CD4-positive, alpha-beta T cell treated with Interleukin-21 for 1 hour (primary cell): ENCODE data around the gene ADGRG3.
"Not testable (repeated sequence)": the region's sequence is repeated elsewhere in the genome, so short reads cannot be mapped to it uniquely, and the experiment has no call there.

Source experiments
- DNase-seq: peaks from one replicate; pipeline ENCODE4 v3.0.0-alpha.2; 2020

The ADGRG3 gene

DNA sequence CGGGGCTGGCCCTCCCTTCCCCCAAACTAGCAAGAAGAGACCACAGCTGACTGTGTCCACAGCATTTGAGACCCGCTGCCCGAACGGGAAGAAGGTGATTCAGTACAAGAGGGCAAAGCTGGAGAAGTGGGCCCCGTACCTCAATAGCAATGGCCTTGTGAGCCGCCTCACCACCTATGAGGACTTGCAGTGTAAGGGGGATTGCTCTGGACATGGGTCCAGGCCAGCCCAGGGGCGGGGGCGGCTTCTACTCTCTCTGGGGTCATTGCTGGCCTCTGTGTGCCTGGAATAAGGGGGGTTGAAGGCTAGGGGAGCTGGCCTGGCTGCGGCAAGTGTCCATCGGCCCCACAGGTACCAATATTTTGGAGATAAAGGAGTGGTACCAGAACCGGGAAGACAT lies 54.5 kb downstream of the ADGRG3 start:
- DNase-seq = no peak

DNA sequence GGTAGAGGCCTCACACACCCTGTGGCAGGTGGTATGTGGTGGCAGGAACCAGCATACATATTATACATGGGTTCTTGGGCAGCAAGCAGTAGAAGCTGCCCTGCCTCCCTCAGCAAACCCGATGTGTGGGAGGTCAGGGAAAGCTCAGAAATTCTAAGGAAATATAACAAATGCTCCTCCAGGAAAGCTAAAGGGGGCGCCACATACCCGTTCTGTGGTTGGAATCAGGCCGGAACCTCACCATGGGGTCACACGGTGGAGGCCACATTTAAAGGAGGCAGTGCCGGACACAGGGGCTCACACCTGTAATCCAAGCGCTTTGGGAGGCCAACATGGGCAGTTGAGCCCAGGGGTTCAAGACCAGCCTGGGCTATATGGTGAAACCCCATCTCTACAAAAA lies 55.1 kb downstream of the ADGRG3 start:
- no peak for DNase-seq

DNA sequence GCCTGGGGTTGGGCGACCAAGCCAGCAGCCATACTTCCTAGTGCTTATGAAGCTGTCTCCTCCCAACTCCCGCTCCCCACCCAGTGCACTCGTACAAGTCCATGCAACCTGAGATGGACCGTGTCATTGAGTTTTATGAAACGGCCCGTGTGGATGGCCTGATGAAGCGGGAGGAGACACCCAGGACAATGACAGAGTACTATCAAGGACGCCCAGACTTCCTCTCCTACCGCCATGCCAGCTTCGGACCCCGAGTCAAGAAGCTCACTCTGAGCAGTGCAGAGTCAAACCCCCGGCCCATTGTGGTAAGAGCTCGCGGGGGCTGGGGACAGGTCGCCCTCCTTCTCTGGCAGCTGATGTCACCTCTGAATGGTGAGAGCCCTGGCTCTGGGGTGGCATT lies 56.4 kb downstream of the ADGRG3 start:
- DNase-seq = no peak

DNA sequence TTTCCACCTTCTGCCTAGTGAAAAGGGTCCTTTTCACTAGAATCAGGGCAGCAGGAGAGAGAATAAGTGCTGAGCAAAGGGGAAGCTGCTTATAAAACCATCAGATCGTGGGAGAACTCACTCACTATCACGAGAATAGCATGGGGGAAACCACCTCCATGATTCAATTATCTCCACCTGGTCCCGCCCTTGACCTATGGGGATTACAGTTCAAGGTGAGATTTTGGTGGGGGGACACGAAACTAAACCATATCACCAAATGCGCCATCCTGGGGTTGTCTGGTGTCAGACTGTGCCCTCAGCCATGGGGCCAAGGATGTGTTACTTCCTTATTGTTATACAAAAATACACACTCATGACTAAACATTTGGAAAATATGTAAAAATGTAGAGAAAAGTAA lies 57.0 kb downstream of the ADGRG3 start:
- no peak for DNase-seq

DNA sequence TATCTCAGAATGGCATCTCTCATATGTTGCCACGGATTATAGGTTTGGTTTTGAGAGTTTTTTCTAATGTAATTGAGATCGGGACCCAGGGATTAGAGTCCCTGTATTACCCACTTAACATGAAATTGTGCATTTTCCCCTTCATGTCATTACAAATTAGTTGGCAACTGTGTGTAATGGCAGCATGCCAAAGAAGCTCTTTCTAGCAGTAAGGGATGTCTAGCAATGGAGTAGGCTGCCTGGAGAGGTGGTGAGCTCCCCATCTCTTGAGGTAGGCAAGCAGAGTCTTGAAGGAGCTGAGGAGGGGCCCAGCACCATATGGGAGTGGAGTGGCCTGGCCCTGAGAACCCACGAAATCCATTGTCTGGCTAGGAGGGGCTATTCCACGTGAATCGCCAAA lies 57.4 kb downstream of the ADGRG3 start:
- no peak for DNase-seq

DNA sequence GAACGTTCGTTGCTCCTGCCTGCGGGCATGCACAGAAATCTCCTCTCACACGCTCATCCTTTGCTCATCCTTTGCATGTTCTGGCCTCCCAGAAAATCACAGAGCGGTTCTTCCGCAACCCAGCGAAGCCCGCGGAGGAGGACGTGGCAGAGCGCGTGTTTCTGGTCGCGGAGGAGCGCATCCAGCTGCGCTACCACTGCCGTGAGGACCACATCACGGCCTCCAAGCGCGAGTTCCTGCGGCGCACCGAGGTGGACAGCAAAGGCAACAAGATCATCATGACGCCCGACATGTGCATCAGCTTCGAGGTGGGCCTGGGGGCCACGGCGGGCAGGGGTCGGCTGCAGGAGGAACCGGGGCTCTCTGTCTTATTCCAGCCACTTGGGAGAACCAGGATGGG lies 57.9 kb downstream of the ADGRG3 start:
- no peak for DNase-seq

DNA sequence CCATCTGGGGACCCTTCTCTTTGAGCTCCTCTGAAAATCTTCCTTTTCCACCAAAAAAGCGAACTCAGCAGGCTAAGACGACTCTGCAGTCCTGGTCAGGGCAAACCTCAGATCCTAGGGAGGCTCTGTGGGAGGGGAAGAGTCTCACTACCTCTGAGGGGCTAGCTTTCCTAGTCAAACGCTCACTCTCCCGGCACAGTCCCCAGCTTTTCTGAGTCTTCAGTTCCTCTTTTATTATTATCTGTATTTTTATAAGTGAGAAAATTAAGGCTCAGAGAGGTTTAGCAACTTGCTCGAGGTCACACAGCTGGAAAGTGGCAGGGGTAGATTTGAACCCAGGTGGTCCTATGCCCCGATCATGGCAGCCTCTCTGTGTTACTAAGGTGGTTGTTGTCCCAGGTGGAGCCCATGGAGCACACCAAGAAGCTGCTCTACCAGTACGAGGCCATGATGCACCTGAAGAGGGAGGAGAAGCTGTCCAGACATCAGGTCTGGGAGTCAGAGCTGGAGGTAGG lies 58.4 kb downstream of the ADGRG3 start:
- no peak for DNase-seq

DNA sequence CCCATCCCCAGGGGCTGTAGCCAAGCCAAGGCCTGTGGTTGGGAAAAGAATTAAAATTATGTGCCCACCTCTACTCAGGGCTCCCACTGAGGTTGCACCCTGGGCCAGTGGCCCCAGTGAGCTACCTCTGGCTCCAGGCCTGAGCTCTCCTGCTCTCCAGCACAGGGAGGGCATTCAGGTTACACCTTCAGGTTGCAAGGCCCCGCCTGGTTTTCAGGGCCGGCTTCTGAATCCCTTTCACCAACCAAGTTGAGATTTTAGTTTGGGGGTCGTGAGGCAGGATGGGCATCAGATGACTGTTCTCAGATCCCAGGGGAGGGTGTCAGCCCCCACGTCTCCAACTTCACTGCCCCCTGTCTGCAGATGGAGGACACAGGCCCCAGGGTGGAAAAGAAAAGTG lies 59.5 kb downstream of the ADGRG3 start:
- DNase-seq = no peak

DNA sequence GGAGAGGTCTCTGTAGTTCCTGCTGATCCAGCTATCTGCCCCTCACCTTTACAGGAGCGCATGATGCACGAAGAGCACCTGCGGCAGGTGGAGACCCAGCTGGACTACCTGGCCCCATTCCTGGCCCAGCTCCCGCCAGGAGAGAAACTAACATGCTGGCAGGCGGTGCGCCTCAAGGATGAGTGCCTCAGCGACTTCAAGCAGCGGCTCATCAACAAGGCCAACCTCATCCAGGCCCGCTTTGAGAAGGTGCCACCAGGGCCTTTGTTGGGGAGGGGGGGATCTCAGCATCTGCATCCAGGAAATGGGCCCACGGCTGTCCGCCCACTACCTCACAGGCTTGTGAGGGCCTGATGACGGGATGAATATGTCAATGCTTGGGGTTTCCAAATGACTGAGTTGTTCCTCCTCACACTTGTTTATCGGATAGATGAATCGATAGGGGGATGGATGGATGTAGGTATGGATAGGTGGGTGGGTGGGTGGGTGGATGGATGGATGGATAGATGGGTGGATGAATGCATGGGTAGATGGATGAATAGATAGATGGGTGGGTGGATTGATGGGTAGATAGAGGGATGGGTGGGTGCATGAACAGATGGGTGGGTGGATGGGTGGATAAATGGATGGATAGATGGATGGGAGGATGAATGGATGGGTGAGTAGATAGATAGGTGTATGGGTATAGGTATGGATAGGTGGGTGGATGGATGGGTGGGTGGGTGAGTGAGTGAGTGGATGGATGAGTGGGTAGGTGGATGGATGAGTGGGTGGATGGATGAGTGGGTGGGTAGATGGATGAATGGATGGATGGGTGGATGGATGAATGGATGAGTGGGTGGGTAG lies 60.5 kb downstream of the ADGRG3 start:
- no peak for DNase-seq

DNA sequence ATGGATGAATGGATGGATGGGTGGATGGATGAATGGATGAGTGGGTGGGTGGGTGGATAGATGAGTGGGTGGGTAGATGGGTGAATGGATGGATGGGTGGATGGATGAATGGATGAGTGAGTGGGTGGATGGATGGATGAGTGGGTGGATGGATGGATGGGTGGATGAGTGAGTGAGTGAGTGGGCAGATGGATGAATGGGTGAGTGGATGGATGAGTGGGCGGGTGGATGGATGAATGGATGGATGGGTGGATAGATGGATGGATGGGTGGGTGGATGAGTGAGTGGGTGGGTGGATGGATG lies 61.0 kb downstream of the ADGRG3 start:
- no peak for DNase-seq

DNA sequence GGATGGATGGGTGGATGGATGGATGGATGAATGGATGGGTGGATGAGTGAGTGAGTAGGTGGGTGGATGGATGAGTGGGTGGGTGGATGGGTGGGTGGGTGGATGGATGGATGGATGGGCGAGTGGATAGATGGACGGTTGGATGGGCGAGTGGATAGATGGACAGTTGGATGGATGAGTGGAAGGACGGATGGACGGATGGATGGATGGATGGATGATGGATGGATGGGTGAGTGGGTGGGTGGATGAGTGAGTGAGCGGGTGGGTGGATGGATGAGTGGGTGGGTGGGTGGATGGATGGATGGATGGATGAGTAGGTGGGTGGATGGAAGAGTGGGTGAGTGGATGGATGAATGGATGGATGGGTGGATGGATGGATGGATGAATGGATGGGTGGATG lies 61.7 kb downstream of the ADGRG3 start:
- DNase-seq = not testable (repeated sequence)

DNA sequence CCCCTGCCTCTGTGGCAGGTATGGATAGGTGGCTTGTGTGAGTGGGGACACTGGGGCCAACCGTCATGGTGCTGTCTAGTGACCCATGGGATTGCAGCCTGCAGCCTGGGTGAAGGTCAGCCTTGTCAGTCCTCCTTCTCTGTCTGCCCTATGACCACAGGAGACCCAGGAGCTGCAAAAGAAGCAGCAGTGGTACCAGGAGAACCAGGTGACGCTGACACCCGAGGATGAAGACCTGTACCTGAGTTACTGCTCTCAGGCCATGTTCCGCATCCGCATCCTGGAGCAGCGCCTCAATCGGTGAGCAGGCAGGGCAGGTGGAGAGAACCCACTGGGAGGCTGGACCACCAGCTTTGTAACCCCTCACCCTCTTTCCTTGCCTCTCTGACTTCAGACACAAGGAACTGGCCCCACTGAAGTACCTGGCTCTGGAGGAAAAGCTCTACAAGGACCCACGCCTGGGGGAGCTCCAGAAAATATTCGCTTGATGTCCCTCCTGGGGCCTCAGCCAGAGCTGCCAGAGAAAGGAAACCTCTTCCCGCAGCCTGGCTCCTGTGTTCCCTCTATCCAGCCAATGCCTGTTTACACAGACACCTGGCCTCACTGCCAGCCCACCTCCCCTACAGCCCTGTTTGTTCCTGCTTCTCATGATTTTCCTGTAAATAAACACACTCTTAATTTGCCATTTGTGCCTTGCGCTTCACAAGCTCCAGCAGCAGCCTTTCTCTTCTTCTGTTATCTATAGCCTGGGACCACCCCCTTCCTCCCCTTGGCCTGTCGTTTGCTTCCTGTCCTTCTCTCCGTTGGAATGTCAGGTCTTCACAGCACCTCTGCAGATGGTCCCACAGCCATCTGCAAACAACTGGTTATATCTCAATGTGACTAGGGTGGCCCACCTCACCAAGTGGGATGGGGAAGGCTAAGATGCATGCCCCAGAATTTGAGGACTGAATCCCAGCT lies 62.9 kb downstream of the ADGRG3 start:
- DNase-seq = no peak

DNA sequence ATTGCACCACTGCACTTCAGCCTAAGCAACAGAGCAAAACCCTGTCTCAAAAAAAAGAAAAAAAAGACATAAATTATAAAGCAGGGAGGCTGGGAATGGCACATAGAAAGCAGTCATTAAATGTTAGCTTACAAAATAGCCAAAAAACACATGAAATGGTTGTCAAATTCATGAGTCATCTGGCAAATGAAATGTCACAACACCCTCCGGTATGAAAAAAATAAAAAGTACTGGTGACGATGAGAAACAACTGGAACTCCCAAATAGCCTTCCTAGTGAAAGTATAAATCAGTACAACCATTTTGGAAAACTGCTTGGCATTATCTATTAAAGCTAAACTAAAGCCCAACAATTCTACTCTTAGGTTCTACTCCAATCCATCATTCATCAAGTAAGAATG lies 63.9 kb downstream of the ADGRG3 start:
- DNase-seq = no peak

DNA sequence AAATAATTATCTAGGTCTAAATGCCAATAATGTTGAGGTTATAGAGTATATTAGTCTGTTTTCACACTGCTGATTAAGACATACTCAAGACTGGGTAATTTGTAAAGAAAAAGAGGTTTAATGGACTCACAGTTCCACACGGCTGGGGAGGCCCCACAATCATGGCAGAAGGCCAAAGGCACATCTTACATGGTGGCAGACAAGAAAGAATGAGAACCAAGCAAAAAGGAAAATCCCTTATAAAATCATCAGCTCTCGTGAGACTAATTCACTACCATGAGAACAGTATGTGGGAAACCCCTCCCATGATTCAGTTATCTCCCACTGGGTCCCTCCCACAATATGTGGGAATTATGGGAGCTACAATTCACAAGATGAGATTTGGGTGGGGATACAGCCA lies 64.6 kb downstream of the ADGRG3 start:
- DNase-seq = no peak

DNA sequence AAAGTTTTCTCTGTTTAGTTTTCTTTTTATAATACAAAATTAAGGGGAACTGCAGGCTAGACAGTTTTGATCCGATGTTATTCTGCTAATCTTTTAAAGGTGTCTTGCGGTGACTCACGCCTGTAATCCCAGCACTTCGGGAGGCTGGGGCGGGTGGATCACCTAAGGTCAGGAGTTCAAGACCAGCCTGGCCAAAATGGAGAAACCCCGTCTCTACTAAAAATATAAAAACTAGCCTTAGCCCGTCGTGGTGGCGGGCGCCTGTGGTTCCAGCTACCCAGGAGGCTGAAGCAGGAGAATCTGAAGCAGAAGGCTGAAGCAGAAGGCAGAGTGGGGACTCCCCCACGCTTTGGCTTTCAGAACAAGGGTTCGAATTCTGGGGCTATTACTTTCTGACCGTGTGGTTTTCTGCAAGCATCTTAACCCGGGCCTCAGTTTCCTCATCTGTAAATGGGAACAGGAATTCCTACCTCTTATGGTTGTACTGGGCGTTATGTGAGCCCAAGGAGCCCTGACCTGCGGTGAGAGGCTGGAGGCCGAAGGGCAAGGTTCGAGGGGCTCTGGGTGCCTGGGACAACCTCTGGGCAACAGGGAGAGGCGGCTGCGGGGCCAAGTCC lies 66.3 kb downstream of the ADGRG3 start:
- no peak for DNase-seq

DNA sequence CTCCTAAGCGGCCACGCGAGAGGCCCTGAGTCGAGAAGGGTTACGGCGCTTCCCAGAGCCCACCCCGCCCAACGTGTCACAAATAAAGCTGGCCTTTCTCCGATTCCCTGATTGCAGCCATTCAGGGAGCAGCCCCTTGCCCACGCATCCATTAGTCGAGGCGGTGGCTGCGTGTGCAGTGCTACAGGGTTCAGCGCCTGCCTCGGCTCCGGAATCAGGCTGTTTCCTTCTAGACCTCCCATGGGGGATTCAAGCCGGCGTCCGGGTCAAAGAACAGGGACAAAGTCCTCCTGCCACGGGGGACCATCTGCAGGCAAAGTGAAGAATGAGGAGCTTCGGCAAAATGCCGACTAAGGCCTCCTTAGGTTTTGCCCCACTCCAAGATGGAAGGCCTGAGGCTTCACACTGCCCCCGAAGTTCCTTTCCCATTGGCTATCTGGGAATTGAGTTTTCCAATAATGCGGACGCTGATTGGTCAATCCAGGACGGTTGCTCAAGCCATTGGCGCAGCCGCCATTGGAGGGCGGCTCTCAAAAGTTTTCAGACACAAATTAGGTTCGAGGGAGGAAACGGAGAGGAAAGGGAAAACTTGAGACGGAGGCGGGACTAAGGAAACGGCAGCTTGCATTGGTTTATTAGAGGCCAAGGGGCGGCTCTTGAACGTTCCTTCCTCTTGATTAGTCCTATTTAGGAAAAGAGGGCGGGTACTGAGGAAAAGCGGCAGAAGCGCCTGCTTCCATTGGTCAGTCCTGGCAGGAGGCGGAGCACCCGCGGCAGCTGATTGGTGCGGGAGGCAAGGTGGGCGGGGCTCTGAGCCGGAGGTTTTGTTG lies 67.0 kb downstream of the ADGRG3 start:
- DNase-seq = peak; percentile 100

DNA sequence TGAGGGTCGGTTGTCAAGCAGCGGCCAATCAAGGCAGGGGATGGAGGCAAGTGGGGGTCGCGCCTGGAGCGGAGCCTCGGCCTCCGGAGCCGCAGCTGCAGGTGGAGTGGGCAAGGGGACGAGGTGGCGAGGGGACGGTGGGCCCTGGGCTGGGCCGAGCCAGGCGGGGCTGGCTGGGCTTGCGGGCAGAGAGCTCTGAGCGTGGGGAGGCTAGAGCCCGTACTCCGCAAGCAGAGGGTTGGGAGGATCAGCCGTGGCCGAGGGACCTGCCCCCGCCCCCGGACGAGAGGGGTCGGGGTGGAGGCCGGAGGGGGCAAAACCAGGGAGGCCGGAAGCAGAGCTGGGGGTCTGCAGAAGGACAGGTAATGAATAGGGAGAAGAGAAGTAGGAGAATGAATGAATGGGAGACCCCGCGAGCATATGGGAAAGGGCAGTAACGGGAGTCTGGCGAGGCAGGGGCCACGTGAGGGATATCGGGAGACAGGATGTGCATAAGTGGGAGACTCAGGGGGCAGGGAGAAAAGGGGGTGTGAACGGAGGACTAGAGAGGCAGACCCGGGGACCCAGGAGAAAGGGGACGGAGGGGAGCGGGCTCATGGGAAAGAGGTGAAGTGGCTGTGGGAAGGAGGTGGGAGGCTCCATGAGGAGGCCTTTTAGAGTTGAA lies 67.8 kb downstream of the ADGRG3 start, which contains the start of gene KATNB1:
KATNB1 (plus strand) TSS at position 16 of the 664 bp plus-strand sequence. CDS start 1,474 bp downstream, outside the sequence.
- no peak for DNase-seq

DNA sequence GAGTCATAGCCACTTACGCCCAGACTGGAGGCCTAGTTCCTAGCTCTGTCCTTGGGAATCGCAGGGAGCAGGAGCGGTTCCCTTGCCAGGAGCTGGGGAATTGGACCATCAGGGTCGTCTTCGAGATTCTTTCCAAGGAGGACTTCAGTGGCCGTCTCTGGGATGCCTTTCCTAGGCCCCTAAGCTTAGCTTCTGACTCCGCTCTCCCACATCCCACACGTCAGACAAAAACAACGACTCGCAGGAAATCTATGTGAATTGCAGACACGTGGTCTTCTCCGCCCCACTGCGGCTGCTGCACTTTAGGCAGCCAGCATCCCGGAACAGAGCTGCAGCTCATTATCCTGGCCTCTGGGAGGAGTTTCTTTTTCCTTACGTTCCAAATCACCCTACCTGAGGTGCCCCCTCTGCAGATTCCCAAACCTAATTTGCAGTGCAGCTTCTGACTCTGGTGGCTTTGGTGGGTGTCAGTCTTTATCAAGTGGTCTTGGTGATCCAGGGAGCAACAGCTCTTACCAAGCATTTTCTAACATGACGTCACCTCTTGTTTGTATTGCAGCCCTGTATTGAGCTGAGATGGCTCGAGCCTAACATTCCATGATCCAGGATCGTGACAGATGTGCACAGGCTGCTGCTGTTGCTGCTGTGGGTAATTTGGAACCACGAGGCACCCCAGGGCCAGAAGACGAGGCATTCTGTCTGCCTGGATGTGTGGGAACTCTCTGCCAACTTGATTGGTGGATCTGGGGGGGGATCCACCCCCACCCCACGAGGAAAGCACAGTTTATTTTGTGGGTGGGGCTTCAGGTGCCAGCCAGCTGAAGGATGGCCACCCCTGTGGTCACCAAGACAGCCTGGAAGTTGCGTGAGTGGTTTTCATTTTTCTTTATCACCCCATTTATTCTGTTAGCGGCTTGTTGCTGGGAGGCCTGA lies 68.6 kb downstream of the ADGRG3 start:
- peak; percentile 55 for DNase-seq

DNA sequence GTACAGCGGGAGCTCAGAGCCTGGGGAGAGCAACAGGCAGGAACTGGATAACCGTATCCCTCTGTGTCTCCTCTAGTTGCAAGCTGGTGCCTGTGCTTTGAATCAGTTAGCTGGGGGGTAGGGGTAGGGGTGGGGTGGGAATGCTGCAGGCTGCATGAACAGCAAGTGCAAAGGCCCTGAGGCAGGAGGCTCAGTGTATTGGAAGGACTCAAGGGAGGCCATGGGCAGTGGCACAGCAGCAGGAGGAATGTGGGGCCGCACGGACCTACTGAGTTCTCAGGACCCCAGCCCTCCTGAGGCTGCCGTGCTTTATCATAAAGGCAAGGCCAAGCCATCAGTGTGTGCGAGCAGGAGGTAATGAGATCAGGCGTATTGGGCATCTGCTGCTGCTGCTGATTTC lies 70.7 kb downstream of the ADGRG3 start:
- DNase-seq = no peak
